GM18517 (cell line): ENCODE data around the gene DDX49.
"Not testable (repeated sequence)": the region's sequence is repeated elsewhere in the genome, so short reads cannot be mapped to it uniquely, and the experiment has no call there.

Experiments
- ATAC-seq: cut with Tn5 transposase; IDR thresholded peaks from one replicate; pipeline ENCODE4 v1.9.1; 2021; ENCODE audit warnings: mild to moderate bottlenecking, moderate library complexity; ENCODE audit not compliant: unreplicated experiment

The DDX49 gene

GRCh38 chr19:18940769-18941627, 21.5 kb downstream of the DDX49 start, which contains the start of gene HOMER3:
Gene HOMER3, minus strand, starts transcription at chr19:18941217. Its CDS starts 2,235 bp downstream, at chr19:18938982.
- no peak for ATAC-seq

GRCh38 chr19:18941628-18942354, 22.3 kb downstream of the DDX49 start:
- no peak for ATAC-seq

- no peak for ATAC-seq
Measured at GRCh38 chr19:18942692-18943091, 23.2 kb downstream of the DDX49 start.

- no peak for ATAC-seq
Measured at GRCh38 chr19:18943465-18943864, 23.9 kb downstream of the DDX49 start.

GRCh38 chr19:18945297-18945696, 25.8 kb downstream of the DDX49 start:
- no peak for ATAC-seq

- no peak for ATAC-seq
Measured at GRCh38 chr19:18946335-18946734, 26.8 kb downstream of the DDX49 start.

- ATAC-seq, result no peak
Measured at GRCh38 chr19:18946918-18947317, 27.4 kb downstream of the DDX49 start.

- no peak for ATAC-seq
Measured at GRCh38 chr19:18948075-18948975, 28.8 kb downstream of the DDX49 start.

- ATAC-seq, result no peak
Measured at GRCh38 chr19:18948976-18949356, 29.5 kb downstream of the DDX49 start.

GRCh38 chr19:18949858-18950257, 30.3 kb downstream of the DDX49 start:
- ATAC-seq, result no peak

- ATAC-seq, result no peak
Measured at GRCh38 chr19:18951721-18952281, 32.3 kb downstream of the DDX49 start.

GRCh38 chr19:18952364-18953003, 33.0 kb downstream of the DDX49 start:
- ATAC-seq, result not testable (repeated sequence)

GRCh38 chr19:18954094-18954493, 34.6 kb downstream of the DDX49 start:
- ATAC-seq, result no peak

- ATAC-seq, result no peak
Measured at GRCh38 chr19:18955042-18955441, 35.5 kb downstream of the DDX49 start.

GRCh38 chr19:18960370-18960769, 40.9 kb downstream of the DDX49 start:
- no peak for ATAC-seq

- no peak for ATAC-seq
Measured at GRCh38 chr19:18961767-18962620, 42.5 kb downstream of the DDX49 start.

GRCh38 chr19:18964121-18964520, 44.6 kb downstream of the DDX49 start:
- ATAC-seq, result no peak

- ATAC-seq, result no peak
Measured at GRCh38 chr19:18966307-18966706, 46.8 kb downstream of the DDX49 start.
